ENCODE results near the gene MS4A18.
A peak's percentile ranks its signal among the peaks of the same experiment; 100 is the strongest.
"Not testable (repeated sequence)": the region's sequence is repeated elsewhere in the genome, so short reads cannot be mapped to it uniquely, and the experiment has no call there.

The MS4A18 gene

GRCh38 chr11:60724420-60724819, at the start of gene MS4A18:
MS4A18 (plus strand) TSS chr11:60724720.
- DNase-seq, result no peak

- DNase-seq, result not testable (repeated sequence)
Measured at GRCh38 chr11:60678231-60678630, 46.3 kb upstream of the MS4A18 start.

GRCh38 chr11:60679879-60680278, 44.6 kb upstream of the MS4A18 start:
- no peak for DNase-seq

- no peak for DNase-seq
Measured at GRCh38 chr11:60680455-60681119, 43.9 kb upstream of the MS4A18 start.

- not testable (repeated sequence) for DNase-seq
Measured at GRCh38 chr11:60684541-60684848, 40.0 kb upstream of the MS4A18 start.

DNA sequence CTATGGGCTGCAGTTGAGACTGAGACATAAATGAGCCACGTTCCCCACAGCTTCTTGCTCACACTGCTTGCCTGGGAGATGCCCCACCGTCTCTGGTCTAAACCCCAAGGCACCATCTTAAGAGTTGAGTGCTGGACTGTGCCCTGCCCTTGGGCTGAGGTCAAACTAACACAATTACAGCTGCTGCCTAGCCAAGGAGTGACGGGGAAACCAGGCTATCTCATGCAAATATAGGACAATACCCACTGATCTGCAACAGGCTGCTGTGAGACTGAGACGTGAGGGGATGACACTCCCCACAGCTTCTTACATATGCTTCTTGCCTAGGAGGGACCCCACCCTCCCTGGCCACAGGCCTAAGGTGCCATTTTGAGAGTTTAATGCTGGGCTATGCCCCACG, 32.9 kb upstream of the MS4A18 start:
- no peak for DNase-seq

- peak in 1 of 2 experiments; percentile 30 for DNase-seq
Measured at GRCh38 chr11:60699284-60699691, 25.2 kb upstream of the MS4A18 start, which contains the start of gene MS4A8. MS4A8 (plus strand) TSS chr11:60699612; CDS start chr11:60700861, 1,249 bp downstream.

DNA sequence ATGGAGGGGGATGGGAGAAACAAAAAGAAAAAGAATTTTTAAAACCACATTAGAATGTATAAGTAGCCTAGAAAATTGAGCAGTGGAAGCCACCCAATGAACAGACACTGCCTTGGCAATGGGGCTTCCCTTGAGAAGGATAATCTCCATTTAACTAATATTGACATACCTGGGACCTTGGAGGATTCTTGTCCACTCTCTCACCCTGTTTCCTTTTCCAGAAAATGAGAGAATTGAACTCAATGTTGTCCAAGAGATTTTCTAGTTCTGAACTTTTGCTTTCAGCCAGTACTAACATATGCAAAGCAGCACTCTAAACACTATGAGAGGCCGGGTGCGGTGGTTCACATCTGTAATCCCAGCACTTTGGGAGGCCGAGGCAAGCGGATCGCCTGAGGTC, 24.6 kb upstream of the MS4A18 start:
- DNase-seq, result no peak

DNA sequence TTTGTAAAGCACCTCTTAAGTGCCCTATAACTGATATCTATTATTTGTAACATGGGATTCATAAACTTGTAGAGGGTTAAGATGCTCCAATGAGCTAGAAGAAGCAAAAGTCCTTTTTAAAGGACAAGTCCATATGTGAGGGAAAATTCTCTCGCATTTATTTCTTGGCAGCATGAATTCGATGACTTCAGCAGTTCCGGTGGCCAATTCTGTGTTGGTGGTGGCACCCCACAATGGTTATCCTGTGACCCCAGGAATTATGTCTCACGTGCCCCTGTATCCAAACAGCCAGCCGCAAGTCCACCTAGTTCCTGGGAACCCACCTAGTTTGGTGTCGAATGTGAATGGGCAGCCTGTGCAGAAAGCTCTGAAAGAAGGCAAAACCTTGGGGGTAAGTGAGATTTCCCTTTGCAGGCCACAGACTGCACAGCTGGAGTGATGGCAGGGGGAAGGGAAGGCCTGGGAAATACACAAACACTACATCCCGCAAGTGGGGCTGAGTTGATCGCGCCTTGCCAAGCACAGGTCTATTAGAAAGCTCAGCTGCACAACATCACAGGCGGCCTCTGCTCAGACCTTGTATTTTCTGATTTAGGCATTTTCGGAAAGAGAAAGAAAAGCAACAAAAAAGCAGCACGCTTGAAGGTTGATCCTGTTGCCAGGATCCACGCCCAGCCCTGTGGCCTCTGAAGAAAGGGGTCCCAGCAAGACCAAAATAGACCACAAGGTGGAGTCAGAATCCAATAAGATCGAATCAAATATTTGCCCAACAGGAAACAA, 23.6 kb upstream of the MS4A18 start:
- peak in 1 of 2 experiments; percentile 54 for DNase-seq

- no peak for DNase-seq
Measured at GRCh38 chr11:60701469-60701818, 23.1 kb upstream of the MS4A18 start.

GRCh38 chr11:60703374-60703773, 21.1 kb upstream of the MS4A18 start:
- no peak for DNase-seq

GRCh38 chr11:60705895-60706294, 18.6 kb upstream of the MS4A18 start:
- DNase-seq, result no peak

DNA sequence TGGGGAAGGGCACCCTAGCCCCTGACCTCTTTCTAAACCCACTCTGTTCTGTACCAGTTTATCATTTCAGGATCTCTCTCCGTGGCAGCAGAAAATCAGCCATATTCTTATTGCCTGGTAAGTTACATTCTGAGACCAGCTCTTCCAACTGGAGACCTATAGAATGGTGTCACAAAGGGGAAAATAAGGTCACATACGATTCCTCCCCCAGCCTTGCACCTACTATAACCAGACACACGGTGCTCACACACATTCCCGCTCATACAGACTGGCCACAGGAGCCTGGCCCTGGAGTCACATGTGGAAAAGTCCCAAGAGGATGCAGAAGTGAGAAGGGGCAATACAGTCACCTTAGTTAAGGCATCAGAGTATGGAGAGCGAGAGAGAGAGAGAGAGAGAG, 17.6 kb upstream of the MS4A18 start:
- no peak for DNase-seq

GRCh38 chr11:60710482-60710881, 14.0 kb upstream of the MS4A18 start:
- DNase-seq, result no peak

DNA sequence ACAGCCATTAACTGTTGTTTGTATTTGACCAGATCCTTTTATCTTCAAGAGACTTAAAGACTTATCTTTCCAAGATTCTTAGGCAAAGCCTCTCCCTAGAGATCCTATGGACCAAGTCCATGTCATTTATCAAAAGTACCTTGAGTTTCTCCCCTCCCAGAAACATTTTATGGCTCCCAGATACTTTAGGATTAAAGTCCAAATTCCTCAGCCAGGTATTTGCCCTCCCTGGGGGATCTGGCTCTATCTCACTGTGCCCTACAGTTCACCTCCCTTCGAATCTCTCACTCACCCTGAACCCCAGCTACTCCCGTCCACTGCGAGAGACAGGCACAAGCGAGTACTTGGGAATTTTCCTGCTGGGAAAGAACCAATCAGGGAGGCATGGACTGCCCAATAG, 13.2 kb upstream of the MS4A18 start:
- DNase-seq, result no peak

- DNase-seq, result not testable (repeated sequence)
Measured at GRCh38 chr11:60713423-60713822, 11.1 kb upstream of the MS4A18 start.

- no peak for DNase-seq
Measured at GRCh38 chr11:60717956-60718355, 6.6 kb upstream of the MS4A18 start.

DNA sequence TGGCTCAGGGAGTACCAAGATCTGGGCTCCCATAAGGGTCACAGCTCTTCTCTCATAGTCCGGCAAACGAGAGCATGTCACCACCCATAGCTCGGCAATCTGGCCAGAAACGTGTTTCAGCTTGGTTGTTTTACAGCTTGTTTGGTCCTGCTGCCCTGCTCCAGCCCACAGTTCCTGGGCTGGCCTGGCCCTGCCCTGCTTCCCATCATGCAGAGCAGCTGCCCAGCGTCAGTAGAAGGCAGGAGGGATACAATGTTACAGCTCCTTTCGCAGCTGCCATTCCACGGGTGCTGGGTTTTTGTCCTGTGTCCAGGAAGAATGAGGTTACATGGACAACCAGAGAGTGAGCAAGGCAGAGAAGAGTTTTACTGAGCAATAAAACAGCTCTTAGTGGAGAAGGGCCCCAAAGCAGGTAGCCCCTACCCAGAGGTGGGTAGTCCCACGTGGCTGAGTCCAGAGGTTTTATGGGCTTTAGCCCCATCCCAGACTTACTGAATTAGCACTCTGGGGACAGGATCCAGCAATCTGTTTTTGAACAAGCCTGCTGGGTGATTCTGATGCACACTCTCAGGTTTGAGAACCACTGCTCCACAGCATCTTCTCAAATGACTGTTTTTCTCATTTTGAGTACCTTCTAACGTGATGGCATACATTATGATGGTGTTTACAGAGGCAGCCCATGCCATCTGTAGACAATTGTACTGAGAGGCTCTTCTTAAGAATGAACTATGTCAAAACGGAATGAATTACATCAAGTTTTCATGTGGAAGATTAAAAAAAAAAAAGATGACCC, 5.8 kb upstream of the MS4A18 start:
- no peak for DNase-seq

DNA sequence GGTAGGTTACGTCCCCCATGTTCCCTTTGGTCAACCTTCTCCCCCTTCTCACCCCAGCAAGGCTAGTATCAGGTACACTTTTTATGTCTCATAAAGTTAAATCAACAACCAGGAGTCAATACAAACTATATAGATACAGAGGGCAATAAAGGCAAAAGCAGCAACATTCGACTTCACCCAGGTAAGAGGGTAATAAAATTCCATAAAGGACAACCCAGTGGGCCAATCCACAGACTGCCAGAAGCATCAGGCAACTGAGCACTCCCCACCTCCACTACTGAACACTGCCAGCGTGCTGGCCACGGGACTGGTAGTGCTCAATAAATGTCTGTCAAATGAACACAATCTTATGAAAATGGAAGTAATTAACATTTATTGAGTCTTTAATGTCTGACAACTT, 5.1 kb upstream of the MS4A18 start:
- no peak for DNase-seq

DNA sequence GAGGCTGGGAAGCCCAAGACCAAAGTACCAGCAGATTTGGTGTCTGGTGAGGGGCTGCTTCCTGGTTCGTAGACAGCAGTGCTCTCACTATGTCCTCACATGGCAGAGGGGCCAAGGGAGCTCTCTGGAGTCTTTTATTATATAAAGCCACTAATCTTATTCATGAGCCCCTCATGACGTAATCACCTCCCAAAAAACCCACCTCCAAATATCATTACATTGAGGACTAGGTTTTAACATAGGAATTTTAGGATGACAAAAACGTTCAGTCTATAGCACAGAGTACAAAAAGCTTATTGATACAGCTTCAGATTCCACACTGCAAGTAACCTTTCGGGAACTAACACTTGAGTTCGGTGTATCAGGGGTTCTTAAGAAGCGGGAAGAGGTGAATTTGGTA, 4.1 kb upstream of the MS4A18 start:
- DNase-seq, result no peak

DNA sequence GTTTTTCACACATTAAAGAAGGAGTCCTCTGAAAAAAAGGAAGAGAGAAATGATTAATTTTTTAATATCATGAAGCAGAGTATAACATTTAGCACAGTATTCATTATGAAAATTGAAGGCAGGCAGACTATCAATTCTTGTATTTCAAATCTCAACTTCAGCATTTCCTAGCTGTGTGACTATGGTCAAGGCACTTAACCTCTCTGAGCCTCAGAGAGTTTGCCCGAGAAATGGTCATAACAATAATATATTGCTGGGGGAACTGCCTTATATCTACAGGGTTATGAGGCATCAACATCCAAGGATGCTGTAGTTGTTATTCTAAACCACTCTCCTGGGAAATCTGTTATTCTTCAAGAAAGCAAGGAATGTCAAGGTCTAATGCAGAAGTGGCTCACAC, 1.1 kb downstream of the MS4A18 start:
- no peak for DNase-seq

- no peak for DNase-seq
Measured at GRCh38 chr11:60731586-60731985, 7.1 kb downstream of the MS4A18 start.

DNA sequence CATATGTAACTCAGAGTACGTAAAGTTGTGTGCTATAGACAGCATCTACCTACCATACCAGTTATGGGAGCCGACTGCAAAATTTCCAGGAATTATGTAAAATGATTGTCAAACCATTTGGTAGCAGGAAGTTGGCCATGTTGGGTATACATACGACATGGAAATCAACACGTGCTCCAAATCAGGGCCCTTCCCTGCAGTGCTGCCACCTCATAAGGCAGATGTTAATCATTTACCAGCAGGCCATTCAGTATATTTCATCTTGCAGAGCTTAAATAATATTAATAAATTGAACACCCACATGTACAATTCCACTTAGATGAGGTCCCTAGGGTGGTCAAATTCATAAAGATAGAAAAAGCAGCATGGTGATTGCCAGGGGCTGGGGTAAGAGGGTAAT, 9.8 kb downstream of the MS4A18 start:
- DNase-seq, result no peak

- DNase-seq, result no peak
Measured at GRCh38 chr11:60739114-60739513, 14.6 kb downstream of the MS4A18 start.

All from NCI-H524 (cell line).